MCF 10A (cell line): ENCODE data around the gene RFT1. TPM values are rescaled to one million over a fixed set of nuclear protein-coding genes. Genes with fewer than 3 reads are reported as not detected.

Source experiments
- BruUV-seq: library from RNA; stranded (reverse); fragments of 400-500 nt; replicated peaks from 2 replicates; lab custom pipeline; 2021; lab: Mats Ljungman, UMichigan
- CTCF ChIA-PET: fragments of 300-600 bp; sonication (Branson Sonifier 250); formaldehyde crosslinking; extraction: SDS; loops from one replicate; lab custom pipeline; 2021; ENCODE audit warnings: antibody characterized with exemption, inconsistent platforms; lab: Yijun Ruan, JAX
- POLR2A ChIA-PET: fragments of 300-600, 350-650 bp; sonication (Branson Sonifier 250); formaldehyde crosslinking; extraction: SDS; loops from one replicate; lab custom pipeline; 2020; ENCODE audit warnings: antibody characterized with exemption, inconsistent platforms; lab: Yijun Ruan, JAX
- DNase-seq: peaks from one replicate; pipeline ENCODE4 v3.0.0-alpha.2; 2018; ENCODE audit not compliant: unreplicated experiment
- H3K27ac Mint-ChIP-seq: one replicate; pipeline ENCODE4 v1.8.0; 2022; ENCODE audit warnings: mild to moderate bottlenecking, low read depth, mixed read lengths; ENCODE audit not compliant: unreplicated experiment
- H3K27me3 Mint-ChIP-seq: one replicate; pipeline ENCODE4 v1.8.0; 2022; ENCODE audit warnings: mixed read lengths; ENCODE audit not compliant: insufficient read depth, unreplicated experiment
- H3K36me3 Mint-ChIP-seq: one replicate; pipeline ENCODE4 v1.8.0; 2022; ENCODE audit warnings: mild to moderate bottlenecking, moderate library complexity, mixed read lengths; ENCODE audit not compliant: insufficient read depth, unreplicated experiment
- H3K4me1 Mint-ChIP-seq: one replicate; pipeline ENCODE4 v1.8.0; 2022; ENCODE audit warnings: mixed read lengths; ENCODE audit not compliant: insufficient read depth, unreplicated experiment
- H3K4me3 Mint-ChIP-seq: one replicate; pipeline ENCODE4 v1.8.0; 2022; ENCODE audit warnings: mild to moderate bottlenecking, moderate library complexity, mixed read lengths; ENCODE audit not compliant: unreplicated experiment
- H3K9me3 Mint-ChIP-seq: one replicate; pipeline ENCODE4 v1.8.0; 2022; ENCODE audit warnings: mixed read lengths; ENCODE audit not compliant: unreplicated experiment
- CTCF ChIP-seq: fragments of 200-600 bp; IDR thresholded peaks from one replicate; pipeline ENCODE4 v1.8.0; 2022; ENCODE audit warnings: antibody characterized with exemption, mild to moderate bottlenecking; ENCODE audit not compliant: unreplicated experiment
- intact Hi-C: fragments of 100-400 bp; cut with micrococcal nuclease; formaldehyde crosslinking; loops from 2 replicates; pipeline ENCODE4 v1.14.1; 2022
- total RNA-seq: library from RNA; stranded (reverse); gene quantifications from 2 replicates; pipeline ENCODE4 v1.2.3, GENCODE V29; 2022

Gene RFT1
- total RNA-seq, 1 experiment from 2014 or later, result 42.7 TPM

DNA sequence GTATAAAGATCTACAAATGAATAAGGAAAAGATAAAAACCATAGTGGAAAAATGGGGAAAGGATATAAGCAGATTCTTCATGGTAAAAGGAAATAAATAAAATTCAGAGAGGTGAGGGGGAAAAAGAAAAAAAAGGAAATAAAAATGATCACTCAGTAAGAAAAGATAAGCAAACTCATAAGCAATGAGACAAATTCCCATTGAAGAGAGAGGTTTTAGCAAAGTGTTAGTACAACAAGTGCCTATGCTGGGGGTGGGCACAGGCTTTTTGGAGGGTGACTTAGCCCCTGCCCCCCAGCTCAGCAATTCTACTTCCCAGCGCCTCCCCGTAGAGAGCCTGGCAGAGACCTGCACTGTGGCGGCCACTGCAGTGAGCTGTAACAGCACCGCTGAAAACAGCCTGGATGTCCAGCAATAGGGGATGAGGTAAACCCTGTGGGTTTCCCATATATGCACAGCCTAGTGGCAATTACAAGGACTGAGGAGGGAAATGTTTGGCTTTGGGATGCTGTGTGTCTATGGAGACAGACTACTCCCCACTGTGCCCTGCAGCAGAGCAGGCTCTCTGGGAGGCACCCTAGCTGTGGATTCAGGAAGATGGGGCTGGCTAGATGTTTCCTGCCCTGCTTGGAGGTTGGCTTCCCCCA is 60.7 kb downstream of the RFT1 start:
- peaks cover 4% of the 10 kb centered on the region for H3K36me3 Mint-ChIP-seq
- ChIA-PET POLR2A (interaction anchor here (0.6 kb wide), 2 partner anchors 16 to 493 kb away, joined by 3 to 4 read pairs; no protein-coding TSS in a partner anchor), CTCF (interaction anchor here (0.6 to 1.8 kb wide), 4 partner anchors 16 to 134 kb away, joined by 3 to 6 read pairs (median 4); no protein-coding TSS in a partner anchor)
- TF ChIP-seq CTCF, result no peak
- BruUV-seq, result no TSS peak
- no peaks in the 10 kb centered on the region for H3K9me3 Mint-ChIP-seq
- no peaks in the 10 kb centered on the region for H3K4me1 Mint-ChIP-seq
- H3K27ac Mint-ChIP-seq, result no peak overlapping the region
- H3K27me3 Mint-ChIP-seq, result peaks cover 15% of the 10 kb centered on the region
- intact Hi-C loops, result no loop called here
- no peak for DNase-seq
- no peak overlapping the region for H3K4me3 Mint-ChIP-seq

GRCh38 chr3:53068176-53068575 is 62.1 kb downstream of the RFT1 start:
- H3K4me3 Mint-ChIP-seq, result no peak overlapping the region
- DNase-seq, result no peak
- H3K4me1 Mint-ChIP-seq, result no peaks in the 10 kb centered on the region
- H3K36me3 Mint-ChIP-seq, result no peaks in the 10 kb centered on the region
- peaks cover 24% of the 10 kb centered on the region for H3K27me3 Mint-ChIP-seq
- no TSS peak for BruUV-seq
- H3K9me3 Mint-ChIP-seq, result no peaks in the 10 kb centered on the region
- CTCF ChIA-PET, result interaction anchor here (0.6 kb wide), 1 partner anchor 1271 kb away, joined by 3 read pairs; no protein-coding TSS in a partner anchor
- POLR2A ChIA-PET, result interaction anchor here (0.8 kb wide), 1 partner anchor 382 kb away, joined by 3 read pairs; no protein-coding TSS in a partner anchor
- no peak for TF ChIP-seq CTCF
- intact Hi-C loops, result no loop called here
- no peak overlapping the region for H3K27ac Mint-ChIP-seq

GRCh38 chr3:53067567-53067966 is 62.7 kb downstream of the RFT1 start:
- peaks cover 28% of the 10 kb centered on the region for H3K27me3 Mint-ChIP-seq
- no peak for TF ChIP-seq CTCF
- no peaks in the 10 kb centered on the region for H3K36me3 Mint-ChIP-seq
- no peak overlapping the region for H3K27ac Mint-ChIP-seq
- no peaks in the 10 kb centered on the region for H3K9me3 Mint-ChIP-seq
- BruUV-seq, result no TSS peak
- DNase-seq, result no peak
- H3K4me3 Mint-ChIP-seq, result no peak overlapping the region
- H3K4me1 Mint-ChIP-seq, result no peaks in the 10 kb centered on the region
- intact Hi-C loops, result no loop called here
- ChIA-PET CTCF (no interaction called here), POLR2A (no interaction called here)

DNA sequence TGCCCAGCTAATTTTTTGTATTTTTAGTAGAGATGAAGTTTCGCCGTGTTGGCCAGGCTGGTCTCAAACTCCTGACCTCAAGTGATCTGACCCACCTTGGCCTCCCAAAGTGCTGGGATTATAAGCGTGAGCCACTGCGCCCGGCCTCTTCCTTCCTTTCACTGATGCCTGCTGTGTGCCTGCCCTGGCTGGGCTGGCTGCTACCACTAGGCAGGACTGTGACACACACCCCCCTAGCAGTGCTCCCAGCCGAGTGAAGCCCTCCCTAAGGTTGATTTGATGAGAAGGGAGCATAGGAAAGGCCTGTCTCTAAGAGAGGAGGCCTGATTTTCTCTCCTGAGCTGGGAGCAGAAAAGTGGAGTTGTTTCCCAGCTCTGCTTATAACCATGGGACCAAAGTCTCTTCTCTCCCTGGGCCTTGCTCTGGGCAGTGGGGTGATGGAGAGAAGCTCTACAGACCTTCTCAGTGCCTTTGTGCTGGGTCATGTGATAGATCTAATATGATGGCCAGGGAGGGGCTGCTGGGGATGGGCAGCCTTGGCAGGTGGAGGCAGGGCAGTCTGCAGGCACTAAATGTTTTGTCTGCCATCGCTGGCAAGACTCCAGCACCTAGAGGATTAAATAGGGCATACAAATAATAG is 64.3 kb downstream of the RFT1 start:
- ChIA-PET CTCF (interaction anchor here (0.6 to 0.7 kb wide), 2 partner anchors 261 to 689 kb away, joined by 3 read pairs; no protein-coding TSS in a partner anchor), POLR2A (interaction anchor here (0.6 kb wide), 1 partner anchor 1010 kb away, joined by 3 read pairs; no protein-coding TSS in a partner anchor)
- H3K4me1 Mint-ChIP-seq, result no peaks in the 10 kb centered on the region
- no peak overlapping the region for H3K4me3 Mint-ChIP-seq
- intact Hi-C loops, result no loop called here
- H3K27me3 Mint-ChIP-seq, result peaks cover 44% of the 10 kb centered on the region
- no peaks in the 10 kb centered on the region for H3K9me3 Mint-ChIP-seq
- BruUV-seq, result no TSS peak
- no peak for TF ChIP-seq CTCF
- no peak for DNase-seq
- H3K27ac Mint-ChIP-seq, result no peak overlapping the region
- no peaks in the 10 kb centered on the region for H3K36me3 Mint-ChIP-seq
